ENCODE data around the gene TCAIM.
A peak's percentile ranks its signal among the peaks of the same experiment; 100 is the strongest.
"Not testable (repeated sequence)": the region's sequence is repeated elsewhere in the genome, so short reads cannot be mapped to it uniquely, and the experiment has no call there.

The TCAIM gene

DNA sequence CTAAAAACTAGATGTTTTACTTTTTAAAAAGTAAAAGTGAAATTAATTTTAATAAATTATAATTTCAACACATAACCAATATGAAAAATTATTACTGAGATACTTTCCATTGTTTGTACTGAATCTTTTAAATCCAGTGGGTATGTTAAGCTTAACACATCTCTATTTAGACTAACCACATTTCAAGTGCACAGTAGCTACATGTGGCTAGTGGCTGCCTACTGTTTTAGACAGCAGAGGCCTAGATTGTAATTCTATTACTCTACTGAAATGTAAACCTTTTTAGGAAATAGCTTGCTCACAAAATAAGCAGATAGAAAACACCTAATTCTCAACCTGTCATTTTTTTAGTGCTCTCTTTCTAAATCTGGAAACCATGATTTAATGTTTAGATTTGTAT is 4.9 kb downstream of the TCAIM start:
- no peak for DNase-seq

- not testable (repeated sequence) for DNase-seq
Observed at GRCh38 chr3:44346590-44346989, 8.0 kb downstream of the TCAIM start.

GRCh38 chr3:44348993-44349392 is 10.4 kb downstream of the TCAIM start:
- no peak for DNase-seq

DNA sequence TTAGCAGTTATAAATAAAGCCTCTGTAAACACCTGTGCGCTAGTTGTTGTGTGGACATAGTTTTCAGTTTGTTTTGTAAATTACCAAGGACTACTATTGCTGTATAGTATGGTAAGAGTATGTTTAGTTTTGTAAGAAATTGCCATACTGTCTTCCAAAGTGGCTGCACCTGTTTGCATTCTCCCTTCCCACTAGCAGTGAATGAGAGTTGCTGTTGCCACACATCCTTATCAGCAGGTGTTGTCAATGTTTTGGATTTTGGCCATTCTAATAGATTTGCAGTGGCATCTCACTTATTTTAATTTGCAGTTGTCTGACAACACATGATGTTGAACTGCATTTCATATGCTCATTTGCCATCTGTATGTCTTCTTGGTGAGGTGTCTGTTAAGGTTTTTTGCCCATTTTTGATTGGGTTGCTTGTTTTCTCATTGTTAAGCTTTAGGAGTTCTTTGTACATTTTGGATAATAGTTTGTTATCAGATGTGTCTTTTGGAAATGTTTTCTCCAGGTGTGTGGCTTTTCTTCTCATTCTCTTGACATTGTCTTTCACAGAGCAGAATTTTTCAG is 14.9 kb downstream of the TCAIM start:
- DNase-seq, result no peak

DNA sequence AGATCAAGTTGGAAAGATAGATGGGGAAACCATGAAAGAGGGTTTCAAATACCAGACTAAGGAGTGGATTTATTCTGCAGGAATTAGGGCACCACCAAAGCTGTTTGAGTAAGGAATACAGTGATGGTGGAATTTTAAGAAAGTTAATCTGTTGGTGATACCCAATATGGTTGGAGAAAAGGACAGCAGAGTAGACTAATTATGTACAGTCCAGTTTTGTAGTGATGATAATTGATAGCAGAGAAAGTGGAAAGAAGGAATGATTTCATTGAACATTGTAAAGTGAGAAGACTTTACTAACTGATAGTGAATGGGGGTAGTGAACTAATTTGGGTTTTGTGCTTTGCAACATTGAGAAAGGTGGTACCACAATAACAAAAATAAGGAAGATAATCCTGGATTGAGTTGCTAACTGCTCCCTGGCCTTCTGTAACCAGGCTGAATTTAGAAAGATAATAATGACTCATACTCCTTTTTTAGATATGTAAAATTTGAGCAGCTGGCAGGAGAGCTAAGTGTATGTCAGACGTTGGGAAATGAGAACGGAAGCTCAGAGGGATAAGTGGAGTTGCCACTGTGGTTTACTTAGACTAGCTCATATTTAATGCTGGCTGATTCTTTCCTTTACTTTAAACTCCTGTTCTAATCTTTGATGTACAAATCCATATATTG is 16.9 kb downstream of the TCAIM start:
- peak in 1 of 56 donors; percentile 11 for DNase-seq

DNA sequence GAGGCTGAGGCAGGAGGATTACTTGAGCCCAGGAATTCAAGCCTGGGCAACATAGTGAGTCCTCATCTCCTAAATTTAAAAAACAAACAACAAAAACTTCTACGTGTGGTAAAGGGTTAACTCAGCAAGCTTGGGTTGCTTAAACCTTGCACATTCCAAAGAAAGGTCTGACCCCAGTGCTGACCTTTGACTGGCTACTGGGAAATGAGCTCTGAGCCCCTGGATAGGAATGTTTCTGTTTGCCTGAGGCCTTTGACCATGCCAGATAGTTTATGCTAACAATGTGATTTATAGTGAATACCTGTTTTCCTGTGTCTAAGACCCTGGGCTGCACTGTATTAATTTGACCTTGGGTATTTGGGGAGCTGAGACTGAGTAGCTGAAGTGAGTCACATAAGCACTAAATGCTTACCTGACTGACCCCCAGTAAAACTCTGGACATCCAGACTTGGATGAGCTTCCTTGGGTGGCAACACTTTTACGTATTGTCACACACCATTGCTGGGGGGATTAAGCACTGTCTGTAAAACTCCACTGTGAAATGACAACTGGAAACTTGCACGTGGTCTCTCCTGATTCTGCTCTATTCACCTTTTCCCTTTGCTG is 20.7 kb downstream of the TCAIM start:
- no peak for DNase-seq

DNA sequence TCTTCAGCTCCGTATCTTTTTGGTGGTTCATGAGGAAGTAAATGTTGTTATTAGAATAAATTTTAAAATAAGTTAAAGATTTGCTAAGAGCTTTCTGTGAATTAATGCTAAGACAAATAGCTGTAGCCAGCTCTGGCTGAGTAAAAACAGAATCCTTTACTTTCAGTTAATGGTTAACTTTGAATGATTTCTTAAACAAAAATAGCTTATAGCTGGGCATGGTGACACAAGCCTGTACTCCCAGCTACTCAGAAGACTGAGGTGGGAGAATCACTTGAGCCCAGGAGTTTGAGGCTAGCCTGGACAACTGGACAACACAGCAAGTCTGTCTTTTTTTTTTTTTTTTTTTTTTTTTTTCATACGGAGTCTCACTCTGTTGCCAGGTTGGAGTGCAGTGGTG is 25.0 kb downstream of the TCAIM start:
- DNase-seq, result no peak

DNA sequence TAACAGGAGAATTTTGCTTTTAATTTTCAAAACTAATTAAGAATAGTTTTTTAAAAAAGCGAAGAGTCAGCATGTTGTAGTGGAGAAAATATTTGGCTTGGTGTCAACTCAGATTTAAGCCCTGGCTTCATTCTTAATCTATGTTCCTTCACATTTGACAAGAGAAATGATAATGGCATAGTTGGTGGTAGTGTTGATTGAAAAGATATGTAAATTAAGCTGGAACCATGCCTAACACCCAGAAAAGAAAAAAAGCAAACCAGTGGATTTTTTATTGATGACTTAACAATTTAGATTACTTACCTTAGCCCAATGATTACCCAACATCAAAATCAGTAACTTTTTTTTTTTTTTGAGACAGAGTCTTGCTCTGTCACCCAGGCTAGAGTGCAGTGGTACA is 27.4 kb downstream of the TCAIM start:
- DNase-seq, result no peak

- DNase-seq, result no peak
Observed at GRCh38 chr3:44375450-44375849, 36.9 kb downstream of the TCAIM start.

DNA sequence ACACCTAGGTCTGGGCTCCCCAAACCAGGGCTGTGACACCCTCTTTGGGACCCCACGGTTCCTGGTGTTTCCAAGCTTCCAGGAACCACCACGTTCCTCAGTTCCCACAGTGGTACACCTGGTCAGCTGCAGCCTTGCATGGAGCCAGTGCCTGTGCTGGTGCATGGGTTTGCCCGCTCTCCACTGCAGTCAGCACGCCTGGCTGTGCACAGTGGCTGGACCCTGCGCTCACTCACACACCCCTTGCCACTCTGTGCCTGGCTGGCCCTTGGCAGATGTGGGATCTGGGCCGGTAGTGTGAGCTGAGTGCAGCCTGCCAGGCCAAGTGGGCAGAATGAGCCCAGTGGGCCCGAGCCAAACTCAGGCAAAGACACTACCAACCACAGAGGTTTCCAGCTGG is 48.8 kb downstream of the TCAIM start:
- no peak for DNase-seq

GRCh38 chr3:44392489-44392888 is 53.9 kb downstream of the TCAIM start:
- DNase-seq, result no peak

- DNase-seq, result no peak
Observed at GRCh38 chr3:44395714-44396113, 57.1 kb downstream of the TCAIM start.

GRCh38 chr3:44396200-44397171 is 57.9 kb downstream of the TCAIM start:
- DNase-seq, result no peak

DNA sequence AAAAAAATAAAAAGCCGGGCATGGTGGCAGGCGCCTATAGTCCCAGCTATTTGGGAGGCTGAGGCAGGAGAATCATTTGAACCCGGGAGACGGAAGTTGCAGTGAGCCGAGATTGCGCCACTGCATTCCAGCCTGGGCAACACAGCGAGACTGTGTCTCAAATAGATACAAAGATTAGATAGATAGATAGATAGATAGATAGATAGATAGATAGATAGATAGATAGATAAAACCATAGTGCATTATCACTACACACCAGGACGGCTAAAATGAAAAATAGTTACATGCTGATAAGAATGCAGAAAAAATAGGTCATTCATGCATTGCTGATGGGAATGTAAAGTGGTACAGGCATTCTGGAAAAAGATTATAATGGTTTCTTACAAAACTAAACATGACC is 59.7 kb downstream of the TCAIM start:
- DNase-seq, result not testable (repeated sequence)

DNA sequence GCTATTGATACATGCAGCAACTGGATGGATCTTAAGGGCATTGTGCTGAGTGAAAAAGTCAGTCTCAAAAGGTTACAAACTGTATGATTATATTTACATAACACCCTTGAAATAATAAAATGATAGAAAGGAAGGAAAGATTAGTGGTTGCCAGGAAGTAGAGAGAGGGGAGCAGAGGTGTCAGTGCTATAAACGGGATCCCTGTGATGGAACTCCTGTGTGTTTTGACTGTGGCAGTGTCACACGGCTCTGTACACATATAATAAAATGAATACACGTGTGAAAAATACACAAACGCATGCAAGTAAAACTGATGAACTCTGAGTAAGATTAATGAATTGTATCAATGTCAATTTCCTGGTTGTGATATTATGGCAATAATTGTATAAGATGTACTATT is 60.3 kb downstream of the TCAIM start:
- DNase-seq, result no peak

DNA sequence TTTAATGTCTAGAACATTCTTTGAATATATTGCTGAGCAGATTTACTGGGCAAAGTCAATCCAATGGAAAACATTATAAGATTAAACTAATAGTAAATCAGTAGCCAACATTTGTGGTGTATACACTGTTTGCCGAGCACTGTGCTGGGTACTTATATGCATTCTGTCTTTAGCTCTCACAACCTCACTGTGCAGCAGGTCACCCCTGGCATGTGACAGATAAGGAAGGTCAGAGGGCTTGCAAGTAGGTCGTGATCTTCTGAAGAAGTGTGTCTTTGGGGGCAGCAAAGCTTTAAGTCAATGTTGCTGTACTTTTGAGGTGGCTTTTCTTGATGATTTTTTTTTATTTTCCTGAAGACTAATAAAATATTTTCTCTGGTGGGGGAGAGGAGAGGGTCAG is 62.2 kb downstream of the TCAIM start:
- DNase-seq, result no peak

DNA sequence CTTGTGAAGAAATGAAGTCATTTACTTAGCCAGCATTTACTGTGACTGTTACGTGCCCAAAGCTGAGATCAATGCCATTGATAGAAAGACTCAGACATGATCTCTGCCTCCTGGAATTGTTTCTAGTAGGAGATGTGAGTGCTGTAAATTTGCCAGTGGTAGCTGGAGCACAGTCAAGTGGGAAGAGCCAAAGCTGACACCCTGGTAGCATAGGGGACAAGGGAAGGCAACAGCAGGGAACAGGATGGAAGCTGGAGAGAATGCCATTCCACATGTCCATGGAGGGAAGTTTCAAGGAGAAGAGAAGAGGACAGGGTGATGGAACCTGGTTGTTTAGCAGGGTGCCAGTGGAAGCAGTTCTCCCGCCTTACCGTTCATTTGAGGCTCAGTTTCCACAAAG is 64.0 kb downstream of the TCAIM start:
- DNase-seq, result no peak

GRCh38 chr3:44409640-44410410 is 71.3 kb downstream of the TCAIM start:
- no peak for DNase-seq

GRCh38 chr3:44411031-44411645 is 72.6 kb downstream of the TCAIM start:
- no peak for DNase-seq

- DNase-seq, result no peak
Observed at GRCh38 chr3:44412365-44412764, 73.8 kb downstream of the TCAIM start.

Measured in amygdala (tissue), 56 donors.